Testis (tissue), 3 donors: Measurements from ENCODE around the gene FGB. TPM values are rescaled to one million over a fixed set of nuclear protein-coding genes. Genes with fewer than 3 reads are reported as not detected.
"Not testable (repeated sequence)": the region's sequence is repeated elsewhere in the genome, so short reads cannot be mapped to it uniquely, and the experiment has no call there.

Source experiments
- DNase-seq: peaks from one replicate; pipeline ENCODE4 v3.0.0-alpha.2; 2019
- H3K27ac ChIP-seq, 2 donors: fragments of 200-600 bp; sonication (generic); one replicate each; pipeline ENCODE4 v1.5.1; 2019
- H3K27me3 ChIP-seq: fragments of 200-600 bp; sonication (generic); one replicate; pipeline ENCODE4 v1.5.1; 2019
- H3K36me3 ChIP-seq: fragments of 200-600 bp; sonication (generic); one replicate; pipeline ENCODE4 v1.5.1; 2017; ENCODE audit warnings: low read depth; ENCODE audit errors: missing control alignments
- H3K4me1 ChIP-seq: fragments of 200-600 bp; sonication (generic); one replicate; pipeline ENCODE4 v1.5.1; 2019
- H3K4me3 ChIP-seq, 2 donors: fragments of 200-600 bp; sonication (generic); one replicate each; pipeline ENCODE4 v1.5.1; 2017 to 2019
- H3K9me3 ChIP-seq: fragments of 200-600 bp; sonication (generic); one replicate; pipeline ENCODE4 v1.5.1; 2017
- CTCF ChIP-seq, 3 experiments: fragments of 450-650 bp in 2 of 3; fragments of 200-600 bp in 1 of 3; sonication (generic) in 1 of 3; IDR thresholded peaks; one replicate each; pipeline ENCODE4 v1.5.1; 2016 to 2019; ENCODE audit warnings: antibody characterized with exemption in 3 of 3, mild to moderate bottlenecking in 2 of 3, moderate library complexity in 1 of 3
- POLR2A ChIP-seq: fragments of 450-650 bp; IDR thresholded peaks from one replicate; pipeline ENCODE4 v1.6.1; 2017; ENCODE audit warnings: antibody characterized with exemption, mild to moderate bottlenecking, moderate library complexity
- WGBS, 2 donors: methylation state at CpG; one replicate each; pipeline ENCODE4 v1.1.5; 2018; 5-methylcytosine and 5-hydroxymethylcytosine counted together
- intact Hi-C: fragments of 100-400 bp; cut with DNase I; formaldehyde crosslinking; loops from one replicate; pipeline ENCODE4 v1.15.1; 2023; ENCODE audit warnings: low total_unique reads
- polyA plus RNA-seq: library from polyadenylated mRNA; stranded (reverse); fragments of 350-450 nt; fragmentation: Illumina TruSeq; extraction: RNeasy Lipid Tissue Mini Kit (QIAGEN cat#74804); gene quantifications from one replicate; pipeline ENCODE4 v1.2.3, GENCODE V29; 2014; ENCODE audit warnings: low read depth, low replicate concordance; ENCODE audit not compliant: insufficient read depth
- total RNA-seq, 2 donors: library from RNA; depleted of rRNA; stranded (reverse); fragments of >200 nt; gene quantifications; one replicate each; pipeline ENCODE4 v1.2.3, GENCODE V29; 2016

Gene FGB
- total and polyA plus RNA-seq, 3 donors from 2014 or later, result 0.93 to 2.7 TPM; not detected in 1

GRCh38 chr4:154595807-154596206 lies 33.0 kb downstream of the FGB start:
- no peak overlapping the region for H3K27ac ChIP-seq
- no peak for DNase-seq
- H3K36me3 ChIP-seq, result no peaks in the 10 kb centered on the region
- TF ChIP-seq CTCF (IDR thresholded peaks at IDR 0.05) (no peak), POLR2A (no peak)
- no peak overlapping the region for H3K4me3 ChIP-seq
- H3K9me3 ChIP-seq, result no peaks in the 10 kb centered on the region
- H3K4me1 ChIP-seq, result no peaks in the 10 kb centered on the region
- intact Hi-C loops, result no loop called here
- H3K27me3 ChIP-seq, result no peaks in the 10 kb centered on the region

- WGBS, 2 donors, result 90 to 95% methylated on average over 11 of the region's 11 CpGs
Observed at GRCh38 chr4:154597281-154597680, 34.5 kb downstream of the FGB start.

GRCh38 chr4:154597798-154598774 lies 35.3 kb downstream of the FGB start:
- intact Hi-C loops, result no loop called here
- TF ChIP-seq POLR2A (no peak), CTCF (IDR thresholded peaks at IDR 0.05) (no peak)
- H3K36me3 ChIP-seq, result no peaks in the 10 kb centered on the region
- no peaks in the 10 kb centered on the region for H3K27me3 ChIP-seq
- no peaks in the 10 kb centered on the region for H3K4me1 ChIP-seq
- 76 to 77% methylated on average over 7 of the region's 7 CpGs for WGBS, 2 donors
- no peaks in the 10 kb centered on the region for H3K9me3 ChIP-seq
- no peak overlapping the region for H3K27ac ChIP-seq
- H3K4me3 ChIP-seq, result no peak overlapping the region
- DNase-seq, result no peak

More at GRCh38 chr4:154597281-154597680, 34.5 kb downstream of the FGB start:
- DNase-seq, intact Hi-C loops, H3K4me1 ChIP-seq, H3K27me3 ChIP-seq, H3K36me3 ChIP-seq, H3K9me3 ChIP-seq, H3K27ac ChIP-seq, H3K4me3 ChIP-seq: not testable (repeated sequence)

- WGBS, 2 donors, result 77 to 91% methylated on average over 1 of the region's 1 CpG
Observed at GRCh38 chr4:154602404-154603020, 39.7 kb downstream of the FGB start.

More at GRCh38 chr4:154602404-154603020, 39.7 kb downstream of the FGB start:
- DNase-seq, result no peak
- no peaks in the 10 kb centered on the region for H3K9me3 ChIP-seq
- TF ChIP-seq CTCF (IDR thresholded peaks at IDR 0.05) (no peak), POLR2A (no peak)
- no peak overlapping the region for H3K4me3 ChIP-seq
- intact Hi-C loops, result no loop called here
- no peak overlapping the region for H3K27ac ChIP-seq
- H3K36me3 ChIP-seq, result no peaks in the 10 kb centered on the region
- no peaks in the 10 kb centered on the region for H3K27me3 ChIP-seq
- H3K4me1 ChIP-seq, result no peaks in the 10 kb centered on the region
